HepG2 (cell line): ENCODE data around the gene WWC2.

Experiments used
- CTCF ChIP-seq: sonication (generic); formaldehyde crosslinking; IDR thresholded peaks from 2 replicates; pipeline ENCODE4 v1.5.0; 2020; ENCODE audit warnings: mild to moderate bottlenecking, missing genetic modification reagents, moderate library complexity
- HMGXB4 ChIP-seq, 2 experiments: sonication (generic) in 1 of 2; formaldehyde crosslinking in 1 of 2; IDR thresholded peaks; 2 replicates each; pipeline versions ENCODE4 v1.4.0 to v1.6.1; 2018 to 2020; ENCODE audit warnings: missing genetic modification reagents in 2 of 2, borderline replicate concordance in 1 of 2, low read depth in 1 of 2, mild to moderate bottlenecking in 1 of 2, missing biosample characterization in 1 of 2
- POLR2A ChIP-seq, 2 experiments: IDR thresholded peaks; 2 replicates each; pipeline ENCODE4 v1.6.1; 2011; ENCODE audit warnings: low read depth in 2 of 2, low read length in 2 of 2, mild to moderate bottlenecking in 1 of 2, moderate library complexity in 1 of 2; ENCODE audit not compliant: insufficient read depth in 1 of 2
- SKIL ChIP-seq: sonication (generic); formaldehyde crosslinking; IDR thresholded peaks from 2 replicates; pipeline ENCODE4 v1.8.0; 2022; ENCODE audit warnings: missing genetic modification reagents, mild to moderate bottlenecking, moderate library complexity, borderline replicate concordance
- SRF ChIP-seq: IDR thresholded peaks from 2 replicates; pipeline ENCODE4 v1.6.1; 2011; ENCODE audit warnings: mild to moderate bottlenecking, low read depth, low read length, moderate library complexity
- SRY ChIP-seq: sonication (generic); formaldehyde crosslinking; IDR thresholded peaks from 2 replicates; pipeline ENCODE4 v1.8.0; 2022; ENCODE audit warnings: mild to moderate bottlenecking, missing genetic modification reagents
- TAF1 ChIP-seq: sonication (generic); formaldehyde crosslinking; IDR thresholded peaks from 2 replicates; pipeline ENCODE4 v1.4.0; 2020; ENCODE audit warnings: missing genetic modification reagents

GRCh38 chr4:183183906-183184535 is 85.0 kb downstream of the WWC2 start:
- TF ChIP-seq POLR2A (IDR thresholded peaks at IDR 0.05; ENCODE audit: insufficient read depth in 1 of 2, low read depth in 2 of 2, low read length in 2 of 2) (no peak), SRF (no peak), HMGXB4 (CRISPR knock-in tag; IDR thresholded peaks at IDR 0.05; ENCODE audit: borderline replicate concordance in 1 of 2, low read depth in 1 of 2) (no peak), SKIL (CRISPR knock-in tag) (no peak), TAF1 (CRISPR knock-in tag) (no peak), SRY (CRISPR knock-in tag) (no peak), CTCF (CRISPR knock-in tag) (no peak)
